GM12801 (cell line): ENCODE results near the gene YARS1.

ENCODE experiments used
- CTCF ChIP-seq: IDR thresholded peaks from one replicate; pipeline ENCODE4 v1.5.1; 2011; ENCODE audit warnings: control low read depth; ENCODE audit not compliant: insufficient read length; ENCODE audit errors: extremely low read depth

The YARS1 gene

GRCh38 chr1:32758177-32758794 is 58.9 kb downstream of the YARS1 start:
- TF ChIP-seq CTCF: no peak

GRCh38 chr1:32757213-32757895 is 59.8 kb downstream of the YARS1 start:
- no peak for TF ChIP-seq CTCF

GRCh38 chr1:32755810-32756159 is 61.4 kb downstream of the YARS1 start:
- TF ChIP-seq CTCF: no peak

GRCh38 chr1:32755098-32755809 is 61.9 kb downstream of the YARS1 start:
- no peak for TF ChIP-seq CTCF

- TF ChIP-seq CTCF: no peak
Measured at GRCh38 chr1:32754317-32755097, 62.7 kb downstream of the YARS1 start.

- TF ChIP-seq CTCF: no peak
Measured at GRCh38 chr1:32753532-32754316, 63.4 kb downstream of the YARS1 start.

- TF ChIP-seq CTCF: no peak
Measured at GRCh38 chr1:32749771-32750170, 67.4 kb downstream of the YARS1 start.
